Measurements from ENCODE around the gene ZNF439.
"Not testable (repeated sequence)": the region's sequence is repeated elsewhere in the genome, so short reads cannot be mapped to it uniquely, and the experiment has no call there.

ZNF439 gene

DNA sequence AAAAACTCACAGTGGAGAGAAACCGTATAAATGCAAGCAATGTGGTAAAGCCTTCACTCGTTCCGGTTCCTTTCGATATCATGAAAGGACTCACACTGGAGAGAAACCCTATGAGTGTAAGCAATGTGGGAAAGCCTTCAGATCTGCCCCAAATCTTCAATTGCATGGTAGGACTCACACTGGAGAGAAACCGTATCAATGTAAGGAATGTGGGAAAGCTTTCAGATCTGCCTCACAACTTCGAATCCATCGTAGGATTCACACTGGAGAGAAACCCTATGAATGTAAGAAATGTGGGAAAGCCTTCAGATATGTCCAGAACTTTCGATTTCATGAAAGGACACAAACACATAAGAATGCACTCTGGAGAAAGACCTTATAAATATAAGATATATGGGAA lies 19.7 kb downstream of the ZNF439 start:
- no peak for DNase-seq (ENCODE audit: low spot score)

DNA sequence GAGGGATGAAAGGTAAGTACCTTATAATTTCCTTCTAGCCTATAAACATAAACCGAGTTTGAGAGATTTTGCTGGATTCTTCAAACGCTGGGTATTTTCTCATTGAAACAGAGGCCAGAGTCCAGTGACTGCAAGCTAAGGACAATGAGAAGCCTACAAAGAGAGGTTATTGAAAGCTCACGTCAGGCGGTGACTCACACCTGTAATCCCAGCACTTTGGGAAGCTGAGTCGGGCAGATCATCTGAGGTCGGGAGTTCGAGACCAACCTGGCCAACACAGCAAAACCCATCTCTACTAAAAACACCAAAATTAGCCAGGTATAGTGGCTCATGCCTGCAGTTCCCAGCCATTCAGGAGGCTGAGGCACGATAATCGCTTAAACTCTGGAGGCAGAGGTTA lies 24.1 kb downstream of the ZNF439 start:
- no peak for DNase-seq (ENCODE audit: low spot score)

DNA sequence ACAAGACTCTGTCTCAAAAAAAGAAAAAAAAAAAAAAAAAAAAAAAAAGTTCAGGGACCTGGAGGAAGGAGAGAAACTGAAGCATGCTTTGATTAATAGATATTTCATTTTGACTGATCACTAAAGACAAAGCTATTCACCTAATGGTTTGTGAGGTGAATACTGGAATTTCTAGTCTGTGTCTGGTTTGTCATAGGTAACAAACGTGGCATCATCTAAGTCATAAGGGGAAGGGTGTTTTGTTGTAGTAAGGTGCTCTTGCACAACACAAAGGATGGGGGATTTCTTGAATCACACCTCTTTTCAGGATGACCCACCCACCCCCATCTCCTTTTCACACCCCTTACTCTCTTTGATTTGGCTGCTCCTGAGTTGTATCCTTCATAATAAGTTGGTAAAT lies 25.2 kb downstream of the ZNF439 start:
- no peak for DNase-seq (ENCODE audit: low spot score)

GRCh38 chr19:11879687-11880266 lies 31.3 kb downstream of the ZNF439 start:
- DNase-seq (ENCODE audit: low spot score), result peak; percentile 37

- DNase-seq (ENCODE audit: low spot score), result no peak
These were observed 32.1 kb downstream of the ZNF439 start for GRCh38 chr19:11880598-11880997.

GRCh38 chr19:11881151-11881800 lies 32.8 kb downstream of the ZNF439 start:
- peak; percentile 68 for DNase-seq (ENCODE audit: low spot score)

DNA sequence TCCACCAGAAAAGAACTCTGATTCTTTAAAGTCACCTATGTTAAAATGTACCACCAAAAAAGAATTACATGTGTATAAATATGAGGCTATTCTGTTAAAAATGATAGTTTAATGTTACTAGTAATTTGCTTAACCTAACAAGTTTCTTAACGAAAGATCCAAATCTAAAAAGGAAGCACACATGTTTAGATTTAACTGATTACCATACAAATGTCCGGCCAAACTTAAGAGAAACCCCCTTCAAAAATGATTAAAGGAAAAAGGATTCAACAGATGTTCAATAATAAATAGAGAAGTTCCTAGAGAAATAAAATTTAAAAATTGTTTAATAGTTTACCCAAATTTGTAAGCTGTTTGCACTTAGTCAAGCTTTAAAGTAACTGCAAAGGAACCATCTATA lies 34.1 kb downstream of the ZNF439 start:
- DNase-seq (ENCODE audit: low spot score), result no peak

GRCh38 chr19:11887234-11887610 lies 38.7 kb downstream of the ZNF439 start:
- DNase-seq (ENCODE audit: low spot score), result no peak

DNA sequence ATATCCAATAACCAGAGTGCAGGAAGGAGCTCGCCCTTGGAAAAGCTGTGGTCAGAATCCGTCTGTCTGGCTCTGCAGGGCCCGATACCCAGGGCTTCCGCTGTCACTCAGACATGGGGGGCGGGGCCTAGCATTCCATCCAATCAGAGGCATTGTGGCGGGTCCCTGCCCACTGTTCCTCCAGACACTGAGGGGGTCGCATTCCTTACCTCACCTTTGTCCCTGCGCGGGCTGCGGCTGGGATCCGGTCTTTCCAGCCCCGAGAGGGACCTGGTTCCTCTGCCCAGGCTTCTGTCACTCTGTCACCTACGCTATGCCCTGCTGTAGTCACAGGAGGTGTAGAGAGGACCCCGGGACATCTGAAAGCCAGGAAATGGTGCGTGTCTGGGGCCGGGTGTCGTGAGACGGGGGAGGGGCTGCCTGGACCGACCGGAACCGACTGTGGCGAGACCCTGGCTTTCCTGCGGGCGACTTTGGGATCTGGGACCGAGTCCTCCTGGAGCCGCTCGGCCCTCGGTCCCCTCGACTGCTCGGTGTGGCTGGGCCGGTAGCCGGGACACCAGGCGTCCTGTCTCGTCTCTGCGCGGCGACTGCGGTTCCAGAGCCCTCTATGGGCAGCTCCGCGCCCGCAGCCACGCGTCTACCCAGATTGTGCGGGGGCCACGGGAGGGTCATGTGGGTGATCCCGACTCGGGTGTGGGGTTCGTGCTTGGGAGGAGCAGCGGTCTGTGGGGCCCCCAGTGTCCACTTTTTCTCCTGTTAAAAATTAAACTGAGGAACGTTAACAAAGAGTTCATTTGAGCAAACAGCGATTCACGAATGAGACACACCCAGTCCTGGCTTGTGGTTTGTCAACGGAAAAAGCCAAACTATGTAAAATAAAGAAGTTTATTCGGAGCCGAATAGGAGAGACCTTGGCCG lies 39.3 kb downstream of the ZNF439 start, which contains the start of gene ZNF69:
ZNF69 (plus strand) TSS at position 172 of the 921 bp plus-strand sequence; CDS start at position 314, 142 bp downstream.
- peak; percentile 41 for DNase-seq (ENCODE audit: low spot score)

GRCh38 chr19:11889901-11890300 lies 41.4 kb downstream of the ZNF439 start:
- not testable (repeated sequence) for DNase-seq (ENCODE audit: low spot score)

DNA sequence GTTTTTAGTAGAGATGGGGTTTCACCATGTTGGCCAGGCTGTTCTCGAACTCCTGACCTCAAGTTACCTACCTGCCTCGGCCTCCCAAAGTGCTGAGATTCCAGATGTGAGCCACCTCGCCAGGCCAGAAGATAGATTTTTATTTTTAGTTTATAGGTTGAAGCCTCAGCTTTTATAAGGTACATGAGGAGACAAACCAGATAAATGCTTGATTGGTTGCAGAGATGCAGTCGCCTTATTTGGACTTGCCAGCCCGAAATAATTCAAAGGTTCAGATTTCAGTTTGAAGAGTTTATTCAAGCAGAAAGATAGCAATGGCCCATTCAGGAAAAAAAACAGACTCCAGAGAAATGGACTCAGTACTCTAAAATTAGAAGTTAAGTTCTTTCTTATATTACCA lies 42.1 kb downstream of the ZNF439 start:
- DNase-seq (ENCODE audit: low spot score), result no peak

GRCh38 chr19:11894851-11895250 lies 46.3 kb downstream of the ZNF439 start:
- no peak for DNase-seq (ENCODE audit: low spot score)

DNA sequence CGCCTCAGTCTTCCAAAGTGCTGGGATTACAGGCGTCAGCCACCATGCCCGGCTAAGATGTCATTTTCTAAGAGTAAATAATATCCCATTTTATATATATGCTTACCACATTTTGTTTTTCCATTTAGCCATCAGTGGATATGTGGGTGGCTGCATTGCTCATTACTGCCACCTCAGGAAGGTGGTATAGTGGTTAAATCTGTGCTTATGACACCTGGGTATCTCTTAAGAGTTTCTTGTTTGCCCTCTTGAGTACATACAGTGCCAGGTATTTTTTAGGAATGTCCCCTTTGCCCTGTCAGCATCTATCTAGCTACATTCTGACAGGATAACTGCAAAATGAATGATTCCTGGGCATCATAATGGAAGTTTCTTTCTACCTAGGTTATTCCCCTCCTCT lies 53.7 kb downstream of the ZNF439 start:
- DNase-seq (ENCODE audit: low spot score), result no peak

DNA sequence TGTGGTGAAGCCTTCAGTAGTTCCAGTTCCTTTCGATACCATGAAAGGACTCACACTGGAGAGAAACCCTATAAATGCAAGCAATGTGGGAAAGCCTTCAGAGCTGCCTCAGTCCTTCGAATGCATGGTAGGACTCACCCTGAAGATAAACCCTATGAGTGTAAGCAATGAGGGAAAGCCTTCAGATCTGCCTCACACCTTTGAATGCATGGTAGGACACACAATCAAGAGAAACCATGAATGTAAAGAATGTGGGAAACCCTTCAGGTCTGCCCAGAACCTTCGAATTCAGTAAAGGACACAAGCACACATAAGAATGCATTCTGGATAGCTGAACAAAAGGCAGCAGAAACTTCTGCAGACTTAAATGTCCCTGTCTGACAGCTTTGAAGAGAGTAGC lies 57.4 kb downstream of the ZNF439 start:
- DNase-seq (ENCODE audit: low spot score), result no peak

- DNase-seq (ENCODE audit: low spot score), result not testable (repeated sequence)
These were observed 63.4 kb downstream of the ZNF439 start for GRCh38 chr19:11911937-11912336.

DNA sequence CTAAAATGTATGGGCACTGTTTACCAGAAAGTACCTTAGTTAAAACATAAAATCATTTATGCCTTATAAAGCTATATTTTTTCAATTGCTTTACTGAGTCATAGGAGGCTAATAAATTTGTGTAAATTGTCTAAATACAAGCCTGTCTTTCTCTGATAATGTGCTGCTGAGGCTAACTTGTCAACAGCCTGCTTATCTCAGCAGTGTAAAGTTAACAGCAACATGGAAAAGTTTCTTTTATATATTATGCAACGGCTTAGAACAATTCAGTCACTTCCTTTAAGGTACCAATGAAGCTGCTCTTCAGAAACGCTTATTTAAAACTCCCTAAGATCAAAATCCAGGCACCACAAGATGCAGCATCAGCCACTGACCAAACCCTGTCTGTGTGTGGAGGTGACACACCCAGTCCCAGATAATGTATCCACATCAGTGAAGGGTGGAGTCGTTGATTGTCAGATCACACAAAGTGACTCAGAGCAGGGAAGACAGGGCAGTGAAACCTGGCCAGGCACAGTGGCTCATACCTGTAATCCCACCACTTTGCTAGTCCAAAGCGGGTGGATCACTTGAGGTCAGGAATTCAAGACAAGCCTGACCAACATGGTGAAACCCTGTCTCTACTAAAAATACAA lies 66.0 kb downstream of the ZNF439 start:
- not testable (repeated sequence) for DNase-seq (ENCODE audit: low spot score)

Measured in CD4-positive, alpha-beta T cell treated with Interleukin-2 at 100 ng/mL for 4 hours (primary cell).